ENCODE measurements around the gene TGM5.

DNA sequence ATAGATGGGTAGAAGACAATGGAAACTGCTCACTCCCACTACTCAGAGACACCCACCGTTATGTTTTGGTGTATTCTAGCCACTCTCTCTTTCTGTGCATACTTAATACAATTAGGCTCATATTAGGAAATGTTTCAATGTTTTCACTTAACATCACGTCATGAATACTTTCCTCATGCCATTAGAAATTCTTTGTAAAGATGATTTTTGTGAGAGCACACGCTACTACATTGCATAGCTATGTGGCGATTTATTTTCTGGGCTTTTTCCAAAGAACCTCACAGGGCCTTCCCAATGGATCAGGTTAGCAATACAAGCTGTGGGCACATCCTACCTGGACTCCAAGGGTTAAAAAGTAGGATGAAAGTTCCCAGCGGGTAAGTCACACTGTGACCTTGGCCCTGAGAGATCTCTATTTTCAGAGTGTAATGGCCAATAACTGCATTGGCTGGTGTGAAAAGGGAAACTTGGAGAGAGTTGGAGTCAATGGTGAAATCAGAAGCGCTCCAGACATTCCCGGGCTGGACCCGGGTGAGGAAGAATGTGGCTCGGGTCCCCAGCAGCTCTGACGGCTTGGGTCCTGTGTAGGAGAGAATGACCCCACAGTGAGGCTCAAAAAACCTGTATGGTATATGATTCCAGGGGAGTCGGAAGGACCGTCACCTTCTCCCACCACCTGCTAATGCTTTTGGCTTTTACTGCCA lies 25.8 kb upstream of the TGM5 start:
- TF ChIP-seq CTCF (IDR thresholded peaks at IDR 0.05) (no peak), POLR2A (IDR thresholded peaks at IDR 0.05) (no peak)

Measured in adrenal gland (tissue), 5 donors.